ENCODE data around the gene TTC7B. TPM values are rescaled to one million over a fixed set of nuclear protein-coding genes. Genes with fewer than 3 reads are reported as not detected.

Gene TTC7B
- total and polyA plus RNA-seq, 2 donors (not counting 1 experiment from before 2014, with no cell fraction given): 0.36 to 3.2 TPM

- Histone ChIP-seq H3K4me1 (ENCODE audit: control insufficient read depth in 2 of 2, insufficient read depth in 2 of 2, low read length in 2 of 2) (peaks cover 4% of the 10 kb centered on the region in 2 donors), H4K20me1 (ENCODE audit: control insufficient read depth, insufficient read depth, low read length, poor library complexity, severe bottlenecking) (no peaks in the 10 kb centered on the region), H3K4me3 (ENCODE audit: control extremely low read depth in 1 of 5, extremely low read depth in 1 of 5, insufficient read depth in 1 of 5, low read depth in 2 of 5, low read length in 4 of 5) (no peak overlapping the region), H3K27me3 (replicated peaks in 1 of 4; ENCODE audit: control extremely low read depth in 1 of 4, control insufficient read depth in 3 of 4, insufficient read depth in 4 of 4, low read length in 3 of 4) (no peaks in the 10 kb centered on the region), H3K27ac (ENCODE audit: low read length in 2 of 2) (no peak overlapping the region), H3K4me2 (replicated peaks; ENCODE audit: low read depth, low read length, poor library complexity, severe bottlenecking) (no peak overlapping the region), H3K79me2 (ENCODE audit: control insufficient read depth, insufficient read depth, low read length) (no peaks in the 10 kb centered on the region), H3K36me3 (replicated peaks in 1 of 2; ENCODE audit: control extremely low read depth in 1 of 2, control insufficient read depth in 1 of 2, extremely low read depth in 1 of 2, insufficient read depth in 2 of 2, low read length in 1 of 2) (no peaks in the 10 kb centered on the region), H3K9ac (ENCODE audit: low read length) (no peak overlapping the region), H3K9me3 (ENCODE audit: control extremely low read depth in 1 of 3, control insufficient read depth in 2 of 3, insufficient read depth in 1 of 3, low read length in 2 of 3) (no peaks in the 10 kb centered on the region), H2AFZ (ENCODE audit: insufficient read depth, low read depth, low read length, poor library complexity, severe bottlenecking) (no peak overlapping the region)
- TF ChIP-seq, protein P1, sequence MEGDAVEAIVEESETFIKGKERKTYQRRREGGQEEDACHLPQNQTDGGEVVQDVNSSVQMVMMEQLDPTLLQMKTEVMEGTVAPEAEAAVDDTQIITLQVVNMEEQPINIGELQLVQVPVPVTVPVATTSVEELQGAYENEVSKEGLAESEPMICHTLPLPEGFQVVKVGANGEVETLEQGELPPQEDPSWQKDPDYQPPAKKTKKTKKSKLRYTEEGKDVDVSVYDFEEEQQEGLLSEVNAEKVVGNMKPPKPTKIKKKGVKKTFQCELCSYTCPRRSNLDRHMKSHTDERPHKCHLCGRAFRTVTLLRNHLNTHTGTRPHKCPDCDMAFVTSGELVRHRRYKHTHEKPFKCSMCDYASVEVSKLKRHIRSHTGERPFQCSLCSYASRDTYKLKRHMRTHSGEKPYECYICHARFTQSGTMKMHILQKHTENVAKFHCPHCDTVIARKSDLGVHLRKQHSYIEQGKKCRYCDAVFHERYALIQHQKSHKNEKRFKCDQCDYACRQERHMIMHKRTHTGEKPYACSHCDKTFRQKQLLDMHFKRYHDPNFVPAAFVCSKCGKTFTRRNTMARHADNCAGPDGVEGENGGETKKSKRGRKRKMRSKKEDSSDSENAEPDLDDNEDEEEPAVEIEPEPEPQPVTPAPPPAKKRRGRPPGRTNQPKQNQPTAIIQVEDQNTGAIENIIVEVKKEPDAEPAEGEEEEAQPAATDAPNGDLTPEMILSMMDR (IDR thresholded peaks at IDR 0.05): no peak
- TF ChIP-seq EZH2 (IDR thresholded peaks at IDR 0.05; ENCODE audit: borderline replicate concordance, insufficient read depth, low read depth, low read length, poor library complexity, severe bottlenecking): no peak
- DNase-seq: no peak
- H3K27me3 Mint-ChIP-seq: peaks cover 7% of the 10 kb centered on the region
- peaks cover 13% of the 10 kb centered on the region for H3K4me1 Mint-ChIP-seq
- ChIA-PET POLR2A (no interaction called here), CTCF (no interaction called here)
- no peak for ATAC-seq (ENCODE audit: low read depth)
- 67% methylated on average over 3 of the region's 3 CpGs for WGBS (ENCODE audit: insufficient coverage)
- intact Hi-C loops (cut with micrococcal nuclease): no loop called here
- no peaks in the 10 kb centered on the region for H3K9me3 Mint-ChIP-seq (ENCODE audit: insufficient read depth)
- H3K27ac Mint-ChIP-seq: no peak overlapping the region
- H3K4me3 Mint-ChIP-seq: no peak overlapping the region
These were observed 183.8 kb downstream of the TTC7B start for GRCh38 chr14:90632451-90632850.

- no peak for TF ChIP-seq EZH2 (IDR thresholded peaks at IDR 0.05; ENCODE audit: borderline replicate concordance, insufficient read depth, low read depth, low read length, poor library complexity, severe bottlenecking)
- TF ChIP-seq, protein P1 (IDR thresholded peaks at IDR 0.05): no peak
- Histone ChIP-seq H3K4me2 (replicated peaks; ENCODE audit: low read depth, low read length, poor library complexity, severe bottlenecking) (no peak overlapping the region), H3K36me3 (replicated peaks in 1 of 2; ENCODE audit: control extremely low read depth in 1 of 2, control insufficient read depth in 1 of 2, extremely low read depth in 1 of 2, insufficient read depth in 2 of 2, low read length in 1 of 2) (no peaks in the 10 kb centered on the region), H3K4me1 (ENCODE audit: control insufficient read depth in 2 of 2, insufficient read depth in 2 of 2, low read length in 2 of 2) (peaks cover 4% of the 10 kb centered on the region in 2 donors), H3K9me3 (ENCODE audit: control extremely low read depth in 1 of 3, control insufficient read depth in 2 of 3, insufficient read depth in 1 of 3, low read length in 2 of 3) (no peaks in the 10 kb centered on the region), H3K27ac (ENCODE audit: low read length in 2 of 2) (no peak overlapping the region), H3K27me3 (replicated peaks in 1 of 4; ENCODE audit: control extremely low read depth in 1 of 4, control insufficient read depth in 3 of 4, insufficient read depth in 4 of 4, low read length in 3 of 4) (no peaks in the 10 kb centered on the region), H4K20me1 (ENCODE audit: control insufficient read depth, insufficient read depth, low read length, poor library complexity, severe bottlenecking) (no peaks in the 10 kb centered on the region), H3K79me2 (ENCODE audit: control insufficient read depth, insufficient read depth, low read length) (no peaks in the 10 kb centered on the region), H2AFZ (ENCODE audit: insufficient read depth, low read depth, low read length, poor library complexity, severe bottlenecking) (no peak overlapping the region), H3K9ac (ENCODE audit: low read length) (no peak overlapping the region), H3K4me3 (ENCODE audit: control extremely low read depth in 1 of 5, extremely low read depth in 1 of 5, insufficient read depth in 1 of 5, low read depth in 2 of 5, low read length in 4 of 5) (no peak overlapping the region)
- Mint-ChIP-seq H3K9me3 (ENCODE audit: insufficient read depth) (no peaks in the 10 kb centered on the region), H3K27me3 (peaks cover 7% of the 10 kb centered on the region), H3K4me1 (peaks cover 13% of the 10 kb centered on the region), H3K27ac (no peak overlapping the region), H3K4me3 (no peak overlapping the region)
- POLR2A ChIA-PET: no interaction called here
- CTCF ChIA-PET: no interaction called here
- no peak for DNase-seq
- ATAC-seq (ENCODE audit: low read depth): no peak
- WGBS (ENCODE audit: insufficient coverage): 83% methylated on average over 6 of the region's 12 CpGs
- intact Hi-C loops (cut with micrococcal nuclease): no loop called here
These were observed 185.9 kb downstream of the TTC7B start for GRCh38 chr14:90630171-90630806.
